CMK (cell line): ENCODE data around the gene PITPNC1.
"Not testable (repeated sequence)": the region's sequence is repeated elsewhere in the genome, so short reads cannot be mapped to it uniquely, and the experiment has no call there.

ENCODE experiments used
- DNase-seq: peaks from one replicate; pipeline ENCODE4 v3.0.0-alpha.2; 2010; ENCODE audit warnings: low read depth

The PITPNC1 gene

DNA sequence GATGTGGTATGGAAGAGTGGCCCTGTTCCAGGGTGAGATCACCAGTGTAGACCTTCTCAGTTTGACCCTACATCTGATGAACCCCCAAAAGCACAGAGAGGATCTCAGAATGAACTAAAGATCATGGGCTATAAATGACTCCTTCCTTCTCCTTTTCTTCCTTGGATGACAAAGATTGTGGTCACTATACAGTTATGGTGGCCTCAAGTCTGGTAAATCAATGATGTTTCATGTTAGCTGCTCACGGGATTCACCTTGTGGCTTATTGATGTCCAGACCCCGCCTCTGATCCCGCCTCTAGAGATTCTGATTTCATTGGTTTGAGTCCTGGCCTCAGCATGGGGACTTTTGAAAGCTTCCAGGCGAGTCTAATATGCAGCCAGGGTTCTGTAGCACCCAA is 112.2 kb downstream of the PITPNC1 start:
- DNase-seq = no peak

DNA sequence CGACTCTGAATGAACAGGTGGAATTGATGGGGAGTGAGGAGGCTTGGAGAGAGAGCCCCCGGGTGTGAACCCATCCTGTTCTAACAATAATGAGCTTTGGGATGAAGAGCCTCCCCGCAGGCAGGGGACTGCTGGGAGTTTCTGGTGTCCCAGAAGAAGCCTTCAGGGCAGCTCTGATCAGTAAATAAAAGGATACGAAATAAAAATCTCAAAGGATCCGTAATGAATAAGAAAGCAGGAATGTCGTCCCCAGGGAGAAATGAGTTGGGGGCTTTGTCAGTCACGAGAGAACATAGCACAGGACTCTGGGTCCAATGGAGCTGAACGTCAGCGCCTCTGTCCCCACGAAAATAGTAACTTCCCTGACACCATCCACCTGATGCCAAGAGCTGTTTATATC is 113.4 kb downstream of the PITPNC1 start:
- no peak for DNase-seq

DNA sequence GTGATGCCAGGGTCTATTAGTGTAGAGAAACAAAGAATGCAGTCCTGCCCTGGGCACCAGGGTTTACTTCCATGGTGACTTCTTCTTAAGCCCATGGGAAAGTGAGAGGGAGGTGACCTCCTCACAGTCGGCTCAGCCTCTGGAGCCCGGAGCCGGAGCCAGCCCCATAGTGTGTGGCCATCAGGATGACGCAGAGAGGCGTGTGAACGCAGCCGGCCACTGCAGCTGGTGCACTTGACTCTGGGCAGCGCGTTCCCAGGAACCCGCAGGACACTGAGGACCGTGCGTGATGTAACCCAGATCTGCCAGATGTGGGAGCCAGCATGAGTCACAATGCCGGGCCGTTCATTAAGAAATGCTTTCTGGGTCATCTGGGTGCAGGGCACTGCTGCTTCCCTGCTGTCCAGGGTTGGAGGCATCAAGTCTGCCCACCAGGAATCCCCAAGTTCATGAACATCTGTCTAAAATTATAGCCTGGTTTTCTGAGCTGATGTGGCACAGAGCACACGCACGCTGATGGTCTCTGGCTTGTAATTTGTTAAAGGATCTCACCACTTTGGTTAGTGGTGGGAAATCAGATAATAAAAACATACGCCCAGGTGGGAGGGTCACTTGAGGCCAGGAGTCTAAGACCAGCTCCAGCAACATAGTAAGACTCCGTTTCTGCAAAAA is 114.1 kb downstream of the PITPNC1 start:
- DNase-seq = no peak

DNA sequence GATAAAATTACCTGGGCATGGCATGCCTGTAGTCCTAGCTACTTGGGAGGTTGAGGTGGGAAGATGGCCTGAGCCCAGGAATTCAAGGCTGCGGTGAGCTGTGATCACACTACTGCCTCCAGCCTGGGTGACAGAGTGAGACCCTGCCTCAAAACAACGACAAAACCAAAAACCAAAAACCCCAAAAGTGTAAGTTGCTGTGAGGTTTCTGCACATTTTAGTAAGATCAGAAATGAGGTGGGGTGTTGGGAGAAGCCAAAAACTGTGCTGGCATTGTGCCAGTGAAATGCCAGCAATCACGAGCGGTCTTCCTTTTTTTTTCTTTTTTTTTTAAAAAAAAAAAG is 114.6 kb downstream of the PITPNC1 start:
- DNase-seq = no peak

DNA sequence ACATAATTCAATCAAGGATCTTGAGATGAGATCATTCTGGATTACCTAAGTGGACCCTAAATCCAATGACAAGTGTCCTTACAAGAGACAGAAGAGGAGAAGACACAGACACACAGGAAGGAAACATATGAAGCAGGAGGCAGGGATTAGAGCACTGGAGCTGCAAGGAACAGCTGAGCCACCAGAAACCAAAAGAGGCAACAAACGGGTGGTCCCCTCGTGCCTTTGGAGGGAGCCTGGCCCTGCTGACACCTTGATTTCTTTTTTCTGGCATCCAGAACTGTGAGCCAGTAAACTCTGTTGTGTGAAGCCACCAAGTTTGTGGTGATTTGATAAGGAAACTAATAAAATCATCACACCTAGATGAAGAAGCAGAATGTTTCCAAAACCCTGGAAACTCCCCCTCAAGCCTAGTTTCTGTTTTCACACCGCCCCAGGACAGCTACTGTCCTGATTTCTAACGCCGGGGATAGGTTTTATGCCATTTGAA is 115.2 kb downstream of the PITPNC1 start:
- no peak for DNase-seq

DNA sequence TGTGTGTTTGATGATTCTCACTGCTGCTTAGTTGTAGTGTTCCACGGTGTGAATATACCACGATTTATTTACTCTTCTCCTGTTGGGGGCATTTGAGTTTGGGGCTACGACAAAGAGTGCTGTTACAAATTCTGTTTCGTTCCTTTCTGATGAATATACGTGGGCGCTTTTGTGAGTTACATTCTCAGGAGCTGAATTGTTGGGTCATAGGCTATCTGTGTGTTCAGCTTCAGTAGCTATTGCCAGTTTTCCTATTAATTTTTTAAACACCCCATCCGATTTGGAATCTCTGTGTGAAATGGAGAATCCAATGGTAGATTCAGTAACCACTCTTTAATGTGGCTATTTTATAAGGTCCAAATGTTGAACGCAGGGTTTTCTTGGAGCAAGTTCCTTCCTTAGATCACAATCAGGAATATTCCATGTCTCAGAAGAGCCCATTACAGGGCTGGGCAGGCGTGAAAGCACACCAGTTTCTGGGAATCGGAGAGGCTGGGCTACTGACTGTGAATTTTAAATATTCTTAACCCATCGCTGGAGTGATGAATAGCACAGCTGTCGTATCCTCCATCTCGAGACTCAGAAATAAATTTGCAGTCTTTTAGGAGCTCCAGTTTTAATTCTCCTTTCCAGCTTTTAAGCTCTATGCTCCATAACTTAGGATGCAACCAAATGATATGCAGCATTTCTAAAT is 115.9 kb downstream of the PITPNC1 start:
- DNase-seq = no peak

DNA sequence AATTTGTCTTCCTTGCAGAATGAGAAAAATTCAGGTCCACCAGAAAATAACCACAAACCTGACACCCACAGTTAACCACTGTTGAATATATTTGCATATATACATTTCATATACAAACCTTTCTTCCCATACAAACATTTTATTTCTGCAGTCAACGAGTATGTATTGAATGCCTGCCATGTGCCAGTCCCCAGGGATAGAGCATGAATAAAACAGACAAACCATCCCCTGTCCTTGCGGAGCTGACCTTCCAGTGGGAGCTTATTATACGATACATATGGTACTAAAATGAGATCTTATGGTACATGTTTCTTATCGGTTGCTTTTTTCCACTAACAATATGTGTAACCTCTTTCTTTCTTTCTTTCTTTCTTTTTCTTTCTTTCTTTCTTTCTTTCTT is 116.7 kb downstream of the PITPNC1 start:
- DNase-seq = no peak

DNA sequence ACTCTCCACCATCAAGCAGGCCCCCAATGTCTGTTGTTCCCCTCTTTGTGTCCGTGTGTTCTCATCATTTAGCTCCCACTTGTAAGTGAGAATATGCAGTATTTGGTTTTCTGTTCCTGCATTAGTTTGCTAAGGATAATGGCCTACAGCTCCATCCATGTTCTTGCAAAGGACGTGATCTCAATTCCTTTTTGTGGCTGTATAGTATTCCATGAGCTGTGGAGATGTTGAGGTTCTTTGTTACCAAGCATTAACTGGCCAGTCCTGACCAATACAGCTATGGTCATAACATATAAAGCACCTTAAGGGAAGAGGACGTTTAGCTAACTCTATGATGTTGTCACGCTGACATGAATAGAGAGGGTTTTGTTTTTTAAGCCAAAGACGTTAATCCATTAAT is 118.5 kb downstream of the PITPNC1 start:
- not testable (repeated sequence) for DNase-seq

DNA sequence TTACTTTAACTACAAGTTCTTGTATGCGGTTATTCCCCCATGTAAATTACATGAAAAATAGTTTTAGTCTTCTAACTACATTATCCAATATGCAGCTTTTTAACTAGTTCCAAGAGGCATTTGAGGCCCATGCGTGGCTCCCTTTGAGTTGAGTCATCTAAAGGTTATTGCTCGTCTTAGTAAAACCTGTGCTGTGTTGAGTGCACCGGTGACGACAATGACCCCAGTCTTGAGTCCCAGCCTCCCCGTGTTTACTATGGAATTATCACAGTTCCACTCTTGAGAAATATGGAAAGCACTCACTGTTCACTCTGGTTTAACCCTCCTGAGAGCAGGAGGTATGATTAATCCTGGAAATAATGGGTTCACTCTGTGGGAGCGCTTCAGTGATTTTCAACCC is 119.2 kb downstream of the PITPNC1 start:
- no peak for DNase-seq

DNA sequence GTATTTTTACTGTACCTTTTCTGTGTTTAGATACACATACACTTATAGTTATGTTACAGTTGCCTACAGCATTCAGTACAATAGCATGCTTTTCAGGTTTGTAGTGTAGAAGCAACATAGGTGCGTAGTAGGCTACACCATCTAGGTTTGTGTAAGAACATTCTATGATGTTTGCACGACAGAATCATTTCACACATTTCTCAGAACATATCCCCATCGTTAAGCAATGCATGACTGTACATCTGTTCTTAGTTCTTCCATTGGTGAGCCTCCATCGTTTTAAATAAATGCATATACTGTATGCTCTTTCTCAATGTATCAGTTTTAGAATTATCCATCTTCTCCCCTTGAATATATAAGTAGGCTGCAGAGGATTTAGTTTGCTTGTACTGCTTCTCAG is 122.6 kb downstream of the PITPNC1 start:
- DNase-seq = no peak

DNA sequence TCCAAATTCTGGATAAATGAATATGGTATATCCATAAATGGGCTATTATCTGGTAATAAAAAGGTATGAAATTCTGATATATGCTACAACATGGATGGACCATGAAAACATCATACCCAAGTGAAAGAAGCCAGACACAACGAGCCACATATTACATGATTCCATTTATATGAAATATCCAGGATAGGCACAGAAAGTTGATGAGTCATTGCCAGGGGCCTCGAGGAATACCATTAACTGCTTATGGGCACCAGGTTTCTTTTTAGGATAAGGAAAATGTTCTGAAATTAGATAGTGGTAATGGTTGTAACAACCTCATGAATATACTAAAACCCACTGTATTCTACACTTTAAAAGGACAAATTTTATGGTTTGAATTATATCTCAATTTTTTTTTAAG is 123.2 kb downstream of the PITPNC1 start:
- DNase-seq = no peak

DNA sequence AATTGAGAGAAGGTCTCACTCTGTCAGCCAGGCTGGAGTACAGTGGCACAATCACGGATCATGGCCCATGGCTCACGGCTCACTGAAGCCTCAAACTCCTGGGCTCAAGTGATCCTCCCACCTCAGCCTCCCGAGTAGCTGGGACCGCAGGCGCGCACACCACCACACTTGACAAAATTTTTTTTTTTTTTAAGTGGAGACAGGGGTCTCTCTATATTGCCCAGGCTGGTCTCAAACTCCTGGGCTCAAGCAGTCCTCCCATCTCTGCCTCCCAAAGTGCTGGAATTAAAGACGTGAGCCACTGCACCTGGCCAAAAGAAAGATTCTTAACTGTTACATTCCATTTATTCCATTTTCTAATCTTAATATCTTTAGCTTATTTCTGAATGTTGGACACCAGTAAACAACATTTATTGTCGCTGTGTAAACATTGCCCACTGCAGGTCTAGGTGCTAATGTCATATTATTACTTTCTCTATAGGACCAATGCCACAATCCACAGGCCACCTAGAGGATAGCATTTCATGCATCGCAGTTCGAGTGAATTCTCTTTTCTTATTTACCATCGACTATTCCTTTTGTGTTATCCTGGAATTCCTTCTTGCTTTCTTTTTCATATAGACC is 123.7 kb downstream of the PITPNC1 start:
- no peak for DNase-seq

DNA sequence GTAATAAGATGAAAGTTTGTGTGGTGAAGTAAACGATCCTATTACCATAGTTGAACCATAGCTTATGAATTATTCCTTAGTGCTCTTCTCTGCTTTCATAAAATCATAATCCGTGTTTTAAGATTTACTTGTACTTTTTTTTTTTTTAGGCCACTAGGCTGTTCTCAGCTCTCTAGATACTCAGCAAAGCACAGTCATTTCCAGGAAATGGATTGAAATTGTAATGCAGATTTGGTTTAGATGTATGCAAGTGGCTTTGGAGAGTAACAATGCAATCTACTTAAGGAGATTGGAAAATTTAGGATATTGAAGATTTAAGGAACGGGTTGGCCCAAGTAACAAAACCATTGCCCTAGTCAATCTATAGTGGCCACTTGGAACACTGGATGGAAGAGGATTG is 125.1 kb downstream of the PITPNC1 start:
- DNase-seq = no peak

DNA sequence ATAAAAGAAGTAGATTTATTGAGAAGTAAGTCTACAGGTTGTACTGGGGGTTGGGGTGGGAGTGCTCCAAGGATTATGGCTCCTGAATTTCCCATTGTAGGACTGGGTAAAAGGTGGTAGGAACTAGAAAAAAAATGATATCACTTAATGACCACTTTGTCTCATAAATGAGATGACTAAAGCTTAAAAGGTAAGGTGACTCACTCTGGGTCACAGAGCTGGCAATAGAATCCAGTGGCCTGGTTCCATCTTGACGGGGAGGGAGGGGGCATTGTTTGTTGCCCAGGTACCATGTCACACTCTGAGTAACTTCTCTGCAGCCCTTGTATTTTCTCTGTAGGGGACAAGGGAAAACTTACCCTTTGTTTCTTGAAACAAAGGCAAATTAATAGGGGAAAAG is 126.1 kb downstream of the PITPNC1 start:
- no peak for DNase-seq

DNA sequence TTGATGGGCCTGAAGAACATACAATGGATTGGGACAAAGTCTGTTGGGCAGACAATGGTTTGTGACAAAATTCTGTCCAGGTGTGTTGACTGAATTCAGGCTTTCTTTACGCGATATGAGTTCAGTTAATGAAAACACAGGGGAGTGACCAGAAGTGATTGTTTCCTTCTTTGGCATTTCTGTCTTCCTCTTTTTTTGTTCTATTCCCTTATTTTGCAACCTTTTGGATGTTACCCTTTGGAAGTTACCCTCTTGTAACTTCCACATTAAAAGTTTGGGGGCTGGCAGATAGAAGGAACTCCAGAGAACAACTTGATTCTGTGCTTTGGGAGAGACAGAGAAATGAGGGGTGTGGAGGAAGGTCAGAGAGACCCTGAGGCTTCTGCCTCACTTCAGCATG is 126.7 kb downstream of the PITPNC1 start:
- no peak for DNase-seq

DNA sequence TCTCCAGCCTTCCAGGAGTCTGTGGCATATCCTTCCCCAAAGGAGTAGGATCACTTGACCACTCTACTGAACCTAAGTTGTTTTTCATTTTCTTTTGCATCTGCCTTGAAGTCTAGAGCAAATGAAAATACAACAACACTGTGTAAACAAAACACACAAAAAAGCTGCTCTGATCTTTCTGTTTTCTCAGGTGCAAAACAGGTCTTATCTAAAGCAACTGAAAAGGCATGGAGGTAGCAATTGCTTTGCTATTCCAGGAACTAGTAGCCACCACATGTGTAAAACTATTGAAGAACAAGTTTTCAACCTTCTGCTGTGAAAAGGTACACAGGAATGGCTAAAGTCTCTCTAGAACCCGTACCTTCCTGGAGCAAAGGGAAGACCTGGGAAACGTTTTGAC is 127.1 kb downstream of the PITPNC1 start:
- DNase-seq = no peak

DNA sequence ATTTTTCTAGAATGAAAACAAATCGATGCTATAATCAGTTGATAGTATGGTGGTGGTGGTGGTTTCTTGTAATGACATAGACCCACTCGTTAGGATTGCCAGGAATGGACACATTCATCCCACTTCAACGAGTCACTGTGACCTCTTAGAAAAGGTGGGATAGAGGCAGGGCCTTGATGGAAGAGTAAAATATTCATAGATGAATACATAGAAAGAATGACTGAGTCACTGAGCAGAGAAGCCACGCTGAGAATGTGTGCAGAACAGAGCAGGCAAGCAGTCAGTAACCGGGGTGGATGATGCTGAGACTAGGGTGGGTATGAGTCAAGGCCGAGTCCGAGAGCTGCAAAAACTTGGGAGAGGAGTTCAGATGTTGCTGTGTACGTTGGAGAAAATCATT is 129.9 kb downstream of the PITPNC1 start:
- no peak for DNase-seq

DNA sequence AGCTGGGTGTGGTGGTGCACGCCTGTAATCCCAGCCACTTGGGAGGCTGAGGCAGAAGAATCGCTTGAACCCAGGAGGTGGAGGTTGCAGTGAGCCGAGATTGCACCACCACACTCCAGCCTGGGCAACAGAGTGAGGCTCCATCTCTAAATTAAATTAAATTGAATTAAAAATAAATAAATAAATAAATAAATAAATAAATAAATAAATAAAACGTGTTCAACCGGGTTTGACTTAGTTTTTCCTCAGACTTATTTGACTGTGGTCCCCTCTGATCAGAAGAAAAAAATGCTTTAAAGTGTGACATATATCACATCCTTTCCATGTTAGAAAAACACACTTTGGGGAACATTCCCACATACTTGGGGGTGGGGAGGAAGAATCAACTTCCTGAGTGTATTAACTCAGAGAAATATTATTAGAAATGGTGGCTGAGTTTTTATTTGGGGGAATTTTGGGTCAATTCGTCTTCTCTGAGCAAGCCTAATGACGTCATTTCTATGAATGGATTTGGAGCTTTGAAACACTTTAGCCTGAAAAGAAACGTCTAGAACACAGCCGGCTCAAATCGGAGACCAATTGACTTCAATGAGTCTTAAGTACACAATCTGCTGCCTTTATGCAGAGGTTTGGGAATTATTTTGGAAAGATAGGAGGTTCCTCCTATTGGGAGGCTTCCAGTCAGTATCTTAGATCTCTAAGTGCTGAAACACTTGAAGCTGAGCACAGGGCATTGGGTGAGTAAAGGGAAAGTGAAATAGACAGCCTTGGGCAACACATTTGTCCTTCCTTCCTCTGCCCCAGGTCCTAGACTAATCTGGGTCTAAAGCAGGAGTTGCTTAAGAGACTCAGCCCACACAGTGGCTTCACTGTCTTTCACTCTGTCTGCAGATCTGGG is 132.6 kb downstream of the PITPNC1 start:
- DNase-seq = no peak

DNA sequence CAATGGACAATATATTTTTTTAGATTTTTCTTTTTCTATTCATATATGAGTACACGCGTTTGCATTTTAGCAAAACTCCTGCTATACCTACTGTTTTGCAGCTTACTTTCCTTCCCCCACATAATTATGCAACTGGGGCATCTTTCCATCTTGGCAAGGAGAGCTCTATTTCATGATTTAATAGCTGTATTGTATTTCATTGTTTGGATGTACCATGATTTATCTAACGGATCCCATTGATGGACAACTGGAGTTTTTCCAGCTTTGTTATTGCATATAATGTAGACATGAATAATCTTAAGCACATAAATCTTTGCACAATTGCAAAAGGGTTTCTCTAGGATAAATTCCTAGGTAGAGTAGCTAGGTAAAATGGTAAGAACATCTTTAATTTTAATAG is 133.9 kb downstream of the PITPNC1 start:
- DNase-seq = no peak

DNA sequence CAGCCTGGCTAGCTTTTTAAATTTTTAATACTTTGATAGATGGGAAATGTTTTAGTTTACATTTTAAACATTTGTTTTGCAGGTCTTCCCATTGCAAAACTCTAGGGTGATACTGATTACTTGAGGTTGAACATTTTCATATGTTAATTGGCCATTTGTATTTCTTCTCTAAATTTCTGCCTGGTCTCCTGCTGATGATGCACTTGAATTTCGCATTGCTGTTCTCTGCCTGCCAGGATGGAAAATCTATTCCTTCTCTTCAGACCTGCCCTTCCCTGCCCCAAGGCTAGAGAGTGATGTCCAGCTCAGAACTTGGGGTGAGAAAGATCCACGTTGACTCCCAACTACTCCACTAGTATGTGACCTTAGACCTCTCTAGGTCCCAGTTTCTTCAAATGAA is 134.7 kb downstream of the PITPNC1 start:
- no peak for DNase-seq

DNA sequence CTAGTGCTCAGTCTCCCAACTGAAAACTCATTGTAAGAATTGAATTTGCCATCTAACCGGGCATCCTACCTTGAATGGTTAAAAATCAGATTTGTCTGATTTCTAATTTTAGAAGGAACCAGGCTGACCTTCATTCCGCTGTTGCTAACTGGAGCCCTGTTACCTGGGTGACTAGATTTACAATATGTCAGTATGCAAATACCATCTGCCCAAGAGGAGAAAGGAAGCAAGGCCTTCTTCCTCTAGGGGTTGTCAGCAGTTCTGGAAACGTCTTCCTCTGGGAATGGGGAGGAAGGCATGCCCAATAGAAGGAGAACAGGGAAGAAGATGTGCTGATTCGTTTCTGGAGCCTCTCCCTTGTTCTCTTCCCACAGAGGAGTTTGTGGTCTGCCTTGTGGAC is 137.9 kb downstream of the PITPNC1 start:
- DNase-seq = no peak

DNA sequence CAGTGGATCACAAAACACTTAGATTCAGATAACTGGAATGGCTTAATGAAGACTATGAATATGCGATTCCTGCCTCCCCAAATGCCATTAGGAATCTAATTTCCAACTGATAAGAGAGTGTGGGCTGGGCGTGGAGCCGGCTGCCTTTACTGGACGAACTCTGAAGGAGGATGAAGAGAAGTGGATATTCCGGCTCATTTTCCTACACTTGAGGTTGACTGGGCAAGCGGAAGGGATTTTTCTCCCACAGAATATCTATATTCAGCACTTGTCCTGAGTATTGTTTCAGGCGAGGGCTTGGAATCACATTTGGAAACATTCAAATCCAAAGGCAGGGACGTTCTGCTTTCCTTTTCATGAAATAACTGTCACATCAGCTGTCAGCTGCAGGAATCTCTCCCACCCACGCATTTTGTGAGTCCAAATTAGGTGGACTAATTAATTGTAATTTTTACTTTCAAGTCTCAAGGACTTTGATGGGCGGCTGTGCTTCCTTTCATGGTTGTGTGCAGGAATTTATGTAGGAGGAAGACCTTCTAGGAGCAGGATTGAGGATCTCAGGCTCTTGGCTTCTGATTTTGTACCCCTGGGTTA is 138.5 kb downstream of the PITPNC1 start:
- no peak for DNase-seq
